OCI-LY3 (cell line): Measurements from ENCODE around the gene CCND1.

Experiments
- H2AFZ ChIP-seq: fragments of 200-600, 300-600 bp; shearing (Covaris generic); 2 replicates; pipeline ENCODE4 v1.6.0; 2014; ENCODE audit warnings: antibody characterized with exemption, low read depth, low read length
- H3K27ac ChIP-seq: fragments of 200-600, 300-600 bp; sonication (generic); 2 replicates; pipeline ENCODE4 v1.5.1; 2014; ENCODE audit warnings: mild to moderate bottlenecking, low read length, moderate library complexity, mixed read lengths
- H3K27me3 ChIP-seq: fragments of 200-600, 300-600 bp; sonication (generic); 2 replicates; pipeline ENCODE4 v1.6.1; 2014; ENCODE audit warnings: low read depth, low read length, mixed read lengths
- H3K36me3 ChIP-seq: fragments of 200-600, 300-600 bp; sonication (generic); replicated peaks from 2 replicates; pipeline ENCODE3; 2014; ENCODE audit warnings: low read depth, low read length, mixed read lengths
- H3K4me1 ChIP-seq: fragments of 300-600, 200-600 bp; sonication (generic); 2 replicates; pipeline ENCODE4 v1.6.1; 2014; ENCODE audit warnings: low read length, mixed read lengths
- H3K4me2 ChIP-seq: fragments of 200-600, 300-600 bp; sonication (generic); 2 replicates; pipeline ENCODE4 v1.6.1; 2014; ENCODE audit warnings: low read length, mixed read lengths
- H3K4me3 ChIP-seq: fragments of 300-600, 200-600 bp; sonication (generic); 2 replicates; pipeline ENCODE4 v1.5.1; 2014; ENCODE audit warnings: antibody characterized with exemption, mild to moderate bottlenecking, low read length, moderate library complexity
- H3K79me2 ChIP-seq: fragments of 300-600, 200-600 bp; shearing (Covaris generic); 2 replicates; pipeline ENCODE4 v1.6.1; 2014; ENCODE audit warnings: mild to moderate bottlenecking, low read length, mixed read lengths
- H3K9ac ChIP-seq: fragments of 300-600, 200-600 bp; shearing (Covaris generic); 2 replicates; pipeline ENCODE4 v1.6.0; 2014; ENCODE audit warnings: mild to moderate bottlenecking, low read length, moderate library complexity
- H3K9me3 ChIP-seq: fragments of 200-600, 300-600 bp; shearing (Covaris generic); 2 replicates; pipeline ENCODE4 v1.6.1; 2014; ENCODE audit warnings: low read length, mixed read lengths; ENCODE audit not compliant: insufficient read depth
- H4K20me1 ChIP-seq: fragments of 200-600, 300-600 bp; sonication (generic); 2 replicates; pipeline ENCODE4 v1.6.1; 2016; ENCODE audit warnings: low read length, mixed read lengths; ENCODE audit not compliant: insufficient read depth
- EZH2phosphoT487 ChIP-seq: fragments of 200-600 bp; shearing (Covaris generic); IDR thresholded peaks from 2 replicates; pipeline ENCODE4 v1.6.1; 2018; ENCODE audit warnings: antibody characterized with exemption, mixed run types, low read depth
- TF ChIP-seq, protein P1 (sequence below): fragments of 200-600, 300-600 bp; sonication (generic); IDR thresholded peaks from 2 replicates; pipeline ENCODE4 v1.5.1; 2014; ENCODE audit warnings: antibody characterized with exemption, low read length, low read depth

The CCND1 gene

DNA sequence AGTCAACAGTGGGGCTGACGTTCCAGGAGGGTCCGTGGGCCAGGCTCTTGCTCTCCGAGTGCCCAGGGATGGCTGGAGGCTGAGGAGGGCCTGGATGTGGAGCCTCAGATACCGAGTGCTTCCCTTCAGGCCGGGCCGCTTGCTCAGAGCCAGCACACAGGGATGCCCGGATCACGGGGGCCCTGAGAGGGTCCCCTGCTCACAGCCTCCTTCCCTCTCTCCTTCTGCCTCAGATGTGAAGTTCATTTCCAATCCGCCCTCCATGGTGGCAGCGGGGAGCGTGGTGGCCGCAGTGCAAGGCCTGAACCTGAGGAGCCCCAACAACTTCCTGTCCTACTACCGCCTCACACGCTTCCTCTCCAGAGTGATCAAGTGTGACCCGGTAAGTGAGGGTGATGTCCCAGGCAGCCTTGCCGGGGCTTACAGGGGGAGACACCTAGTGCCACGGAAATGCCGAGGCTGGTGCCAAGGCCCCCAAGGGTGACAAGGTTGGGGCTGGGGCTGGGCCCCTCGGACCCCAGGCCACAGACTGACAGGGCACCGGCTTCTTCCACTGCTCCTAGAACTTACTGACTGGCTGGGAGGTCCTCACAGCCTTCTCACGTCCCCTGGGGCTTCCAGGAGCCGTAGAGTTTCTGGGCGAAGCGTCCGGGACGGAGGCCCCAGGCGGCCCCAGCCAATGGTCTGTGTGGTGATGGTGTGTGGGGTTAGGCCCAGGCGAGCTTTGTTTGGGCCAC lies 7.0 kb downstream of the CCND1 start:
- no peaks in the 10 kb centered on the region for H3K4me1 ChIP-seq
- H3K27me3 ChIP-seq = no peaks in the 10 kb centered on the region
- no peak overlapping the region for H2AFZ ChIP-seq
- no peaks in the 10 kb centered on the region for H3K9me3 ChIP-seq
- H3K79me2 ChIP-seq = peaks cover 24% of the 10 kb centered on the region
- H4K20me1 ChIP-seq = peaks cover 15% of the 10 kb centered on the region
- no peak overlapping the region for H3K27ac ChIP-seq
- TF ChIP-seq, protein P1, sequence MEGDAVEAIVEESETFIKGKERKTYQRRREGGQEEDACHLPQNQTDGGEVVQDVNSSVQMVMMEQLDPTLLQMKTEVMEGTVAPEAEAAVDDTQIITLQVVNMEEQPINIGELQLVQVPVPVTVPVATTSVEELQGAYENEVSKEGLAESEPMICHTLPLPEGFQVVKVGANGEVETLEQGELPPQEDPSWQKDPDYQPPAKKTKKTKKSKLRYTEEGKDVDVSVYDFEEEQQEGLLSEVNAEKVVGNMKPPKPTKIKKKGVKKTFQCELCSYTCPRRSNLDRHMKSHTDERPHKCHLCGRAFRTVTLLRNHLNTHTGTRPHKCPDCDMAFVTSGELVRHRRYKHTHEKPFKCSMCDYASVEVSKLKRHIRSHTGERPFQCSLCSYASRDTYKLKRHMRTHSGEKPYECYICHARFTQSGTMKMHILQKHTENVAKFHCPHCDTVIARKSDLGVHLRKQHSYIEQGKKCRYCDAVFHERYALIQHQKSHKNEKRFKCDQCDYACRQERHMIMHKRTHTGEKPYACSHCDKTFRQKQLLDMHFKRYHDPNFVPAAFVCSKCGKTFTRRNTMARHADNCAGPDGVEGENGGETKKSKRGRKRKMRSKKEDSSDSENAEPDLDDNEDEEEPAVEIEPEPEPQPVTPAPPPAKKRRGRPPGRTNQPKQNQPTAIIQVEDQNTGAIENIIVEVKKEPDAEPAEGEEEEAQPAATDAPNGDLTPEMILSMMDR = no peak
- no peak for TF ChIP-seq EZH2phosphoT487
- peaks cover 76% of the 10 kb centered on the region for H3K36me3 ChIP-seq
- H3K9ac ChIP-seq = no peak overlapping the region
- H3K4me3 ChIP-seq = no peak overlapping the region
- no peak overlapping the region for H3K4me2 ChIP-seq

DNA sequence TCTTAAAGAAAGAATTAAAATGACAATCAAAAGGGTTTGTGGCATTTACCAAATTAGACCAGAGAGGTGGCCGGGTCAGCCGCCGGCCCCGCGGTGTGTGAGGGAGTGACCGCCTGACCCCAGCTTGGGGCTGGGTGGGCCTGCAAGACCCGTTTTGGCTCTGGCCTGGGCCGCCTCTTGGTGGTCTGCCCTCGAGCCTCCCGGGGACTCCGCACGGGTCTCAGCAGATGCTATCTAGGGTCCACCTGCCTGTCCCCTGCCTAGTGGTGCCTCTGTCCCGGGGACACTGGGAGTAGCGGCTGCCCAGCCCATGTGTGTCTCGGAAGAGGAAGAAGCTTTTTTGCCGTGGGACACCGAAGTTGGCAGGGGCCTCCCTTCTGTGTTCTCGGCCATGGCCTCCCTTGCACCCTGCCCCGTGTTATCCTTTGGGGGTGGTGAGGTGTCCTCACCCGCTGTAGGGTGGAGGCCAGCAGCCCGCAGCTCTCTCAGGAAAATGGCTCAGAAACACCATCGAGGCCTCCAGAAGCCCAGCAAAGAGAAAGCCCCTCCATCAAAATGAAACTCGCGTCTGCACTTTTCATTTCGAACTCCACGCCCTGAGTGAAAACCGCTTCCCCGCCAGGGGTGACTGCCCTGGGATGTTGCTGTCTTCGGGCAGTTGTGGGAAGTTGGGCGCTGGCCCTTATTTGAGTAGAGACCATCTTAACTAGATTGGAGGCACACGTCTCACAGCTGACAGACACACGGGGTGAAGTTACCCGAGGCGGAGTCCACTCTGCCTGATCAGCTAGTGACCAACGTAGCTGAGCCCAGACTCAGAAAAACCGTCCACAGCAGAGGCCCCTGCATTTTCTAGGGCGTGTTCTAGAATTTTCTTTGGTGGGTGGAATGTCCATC lies 8.0 kb downstream of the CCND1 start:
- Histone ChIP-seq H3K4me3 (no peak overlapping the region), H2AFZ (no peak overlapping the region), H3K27me3 (no peaks in the 10 kb centered on the region), H3K36me3 (peaks cover 76% of the 10 kb centered on the region), H3K9ac (no peak overlapping the region), H3K4me1 (no peaks in the 10 kb centered on the region), H3K4me2 (no peak overlapping the region), H3K27ac (no peak overlapping the region), H3K9me3 (no peaks in the 10 kb centered on the region), H4K20me1 (peaks cover 10% of the 10 kb centered on the region), H3K79me2 (peaks cover 18% of the 10 kb centered on the region)
- TF ChIP-seq, protein P1 = no peak
- no peak for TF ChIP-seq EZH2phosphoT487

GRCh38 chr11:69649576-69649900 lies 8.6 kb downstream of the CCND1 start:
- H2AFZ ChIP-seq = no peak overlapping the region
- no peak for TF ChIP-seq EZH2phosphoT487
- TF ChIP-seq, protein P1 = no peak
- H3K4me1 ChIP-seq = no peaks in the 10 kb centered on the region
- H3K9ac ChIP-seq = no peak overlapping the region
- H3K9me3 ChIP-seq = no peaks in the 10 kb centered on the region
- 0 out of 2 replicates have a peak, but pooled peaks cover 12% of the 10 kb centered on the region for H3K79me2 ChIP-seq
- H3K4me2 ChIP-seq = no peak overlapping the region
- no peak overlapping the region for H3K27ac ChIP-seq
- H3K4me3 ChIP-seq = no peak overlapping the region
- H3K27me3 ChIP-seq = no peaks in the 10 kb centered on the region
- H3K36me3 ChIP-seq = peaks cover 70% of the 10 kb centered on the region
- H4K20me1 ChIP-seq = peaks cover 7% of the 10 kb centered on the region

DNA sequence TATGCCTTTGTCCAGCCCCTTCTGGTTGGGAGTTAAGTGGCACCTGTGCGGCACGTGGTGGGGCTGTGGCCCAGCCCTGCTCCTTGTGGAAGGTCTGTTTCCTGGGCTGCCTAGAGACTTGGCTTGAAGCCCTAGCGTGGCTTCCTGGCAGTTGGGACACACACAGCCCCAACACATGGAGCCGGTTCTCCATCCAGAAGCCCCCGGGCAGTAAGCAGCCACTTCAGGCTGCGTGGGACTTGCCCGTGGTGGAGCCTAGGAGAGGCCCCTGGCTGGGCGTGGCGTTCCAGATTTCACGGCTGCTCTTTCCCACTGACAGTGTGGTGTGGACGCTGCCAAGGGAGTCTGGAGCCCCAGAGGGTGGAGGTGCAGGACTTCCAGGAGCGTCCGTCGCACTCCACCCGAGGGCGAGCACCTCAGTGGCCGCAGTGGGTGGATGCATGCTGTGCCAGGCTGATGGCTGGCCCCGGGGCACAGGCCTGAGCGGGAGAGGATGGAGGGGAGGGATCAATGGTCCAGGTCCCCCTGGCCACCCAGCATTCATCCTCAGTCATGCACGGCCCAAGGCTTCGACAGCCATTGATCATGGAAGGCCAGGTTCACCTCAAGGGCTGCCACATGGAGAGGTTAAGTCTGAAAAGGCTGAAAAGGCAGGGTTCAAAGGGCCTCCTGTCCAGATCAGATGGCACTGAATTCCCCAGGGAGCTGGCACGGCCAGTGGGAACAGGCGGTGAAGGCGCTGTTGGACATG lies 9.3 kb downstream of the CCND1 start:
- Histone ChIP-seq H3K9ac (no peak overlapping the region), H3K4me2 (no peak overlapping the region), H4K20me1 (peaks cover 6% of the 10 kb centered on the region), H3K9me3 (no peaks in the 10 kb centered on the region), H3K4me3 (no peak overlapping the region), H3K27ac (no peak overlapping the region), H3K79me2 (0 out of 2 replicates have a peak, but pooled peaks cover 10% of the 10 kb centered on the region), H3K36me3 (peaks cover 64% of the 10 kb centered on the region), H2AFZ (no peak overlapping the region), H3K27me3 (no peaks in the 10 kb centered on the region), H3K4me1 (no peaks in the 10 kb centered on the region)
- TF ChIP-seq, protein P1 = no peak
- TF ChIP-seq EZH2phosphoT487 = no peak
